ENCODE measurements around the gene WFS1. TPM values are rescaled to one million over a fixed set of nuclear protein-coding genes. Genes with fewer than 3 reads are reported as not detected.

WFS1 gene
- total RNA-seq, 4 donors from 2014 or later, result 35.9 to 91.3 (median 38.2) TPM

DNA sequence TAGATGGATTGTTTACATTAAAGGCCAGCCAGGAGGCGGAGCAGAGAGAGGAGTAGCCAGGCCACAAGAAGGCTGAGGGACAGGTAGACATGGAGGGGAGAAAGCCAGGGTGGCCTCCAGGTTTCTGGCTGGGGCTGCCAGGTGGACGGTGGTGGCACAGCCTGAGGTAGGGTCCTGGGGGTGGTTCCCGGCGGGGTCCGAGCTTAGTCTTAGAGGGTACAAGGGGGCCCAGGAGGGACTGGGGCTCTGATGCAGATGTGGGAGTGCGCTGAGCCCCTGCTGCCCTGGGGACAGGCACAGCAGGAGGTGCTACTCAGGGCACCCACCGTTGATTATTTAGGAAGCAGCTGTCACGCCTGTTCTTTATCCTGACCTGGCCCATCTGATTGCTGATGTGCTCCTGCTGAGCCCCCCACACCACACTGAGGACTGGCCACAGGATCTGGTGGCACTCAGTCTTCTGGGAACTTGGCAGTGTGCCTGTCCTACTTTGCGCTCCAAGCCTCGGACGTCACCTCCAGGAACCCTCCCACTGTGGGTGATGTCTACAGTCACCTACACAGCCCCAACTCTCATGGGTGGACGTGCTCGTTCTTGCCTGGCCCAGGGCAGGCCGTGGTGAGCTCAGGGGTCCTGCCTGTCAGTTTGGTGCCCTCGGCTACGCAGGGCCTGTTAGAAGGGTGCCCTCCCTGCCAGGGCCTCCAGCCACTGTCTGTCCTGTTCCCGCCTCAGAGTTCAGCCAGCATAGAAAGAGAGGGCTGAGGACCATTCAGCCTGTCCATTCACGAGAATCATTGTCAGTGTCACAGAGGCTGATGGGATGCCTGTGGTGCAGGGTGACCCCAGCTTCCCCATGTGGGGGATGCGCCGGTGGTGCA is 12.0 kb downstream of the WFS1 start:
- ATAC-seq (ENCODE audit: low FRiP score) (no peak), DNase-seq (ENCODE audit: low spot score) (no peak)
- TF ChIP-seq, protein P1, sequence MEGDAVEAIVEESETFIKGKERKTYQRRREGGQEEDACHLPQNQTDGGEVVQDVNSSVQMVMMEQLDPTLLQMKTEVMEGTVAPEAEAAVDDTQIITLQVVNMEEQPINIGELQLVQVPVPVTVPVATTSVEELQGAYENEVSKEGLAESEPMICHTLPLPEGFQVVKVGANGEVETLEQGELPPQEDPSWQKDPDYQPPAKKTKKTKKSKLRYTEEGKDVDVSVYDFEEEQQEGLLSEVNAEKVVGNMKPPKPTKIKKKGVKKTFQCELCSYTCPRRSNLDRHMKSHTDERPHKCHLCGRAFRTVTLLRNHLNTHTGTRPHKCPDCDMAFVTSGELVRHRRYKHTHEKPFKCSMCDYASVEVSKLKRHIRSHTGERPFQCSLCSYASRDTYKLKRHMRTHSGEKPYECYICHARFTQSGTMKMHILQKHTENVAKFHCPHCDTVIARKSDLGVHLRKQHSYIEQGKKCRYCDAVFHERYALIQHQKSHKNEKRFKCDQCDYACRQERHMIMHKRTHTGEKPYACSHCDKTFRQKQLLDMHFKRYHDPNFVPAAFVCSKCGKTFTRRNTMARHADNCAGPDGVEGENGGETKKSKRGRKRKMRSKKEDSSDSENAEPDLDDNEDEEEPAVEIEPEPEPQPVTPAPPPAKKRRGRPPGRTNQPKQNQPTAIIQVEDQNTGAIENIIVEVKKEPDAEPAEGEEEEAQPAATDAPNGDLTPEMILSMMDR (IDR thresholded peaks at IDR 0.05), result no peak

DNA sequence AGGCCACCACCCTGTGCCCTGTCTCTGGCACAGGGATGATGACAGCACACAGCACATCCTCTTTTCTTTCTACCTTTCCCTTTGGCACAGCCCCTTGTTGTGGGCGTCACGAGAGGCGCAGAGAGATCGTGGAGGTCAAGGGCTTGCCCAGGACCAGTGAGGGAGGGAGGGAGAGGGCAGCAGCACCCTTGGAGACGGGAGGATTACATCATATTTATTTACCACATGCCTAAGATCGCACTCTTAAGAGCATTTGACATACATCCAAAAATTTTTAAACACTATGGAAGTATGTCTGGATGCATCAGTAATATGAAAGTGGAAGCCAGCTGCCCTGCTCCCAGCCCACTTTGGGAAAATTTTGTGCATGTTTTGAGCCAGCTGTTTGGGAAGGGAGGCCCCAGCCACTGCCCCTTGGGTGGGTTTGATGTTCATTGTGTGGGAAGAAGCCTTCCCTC is 12.7 kb downstream of the WFS1 start:
- no peak for DNase-seq (ENCODE audit: low spot score)
- no peak for ATAC-seq (ENCODE audit: low FRiP score)
- TF ChIP-seq, protein P1 (IDR thresholded peaks at IDR 0.05), result no peak

GRCh38 chr4:6283282-6283681 is 13.6 kb downstream of the WFS1 start:
- TF ChIP-seq, protein P1 (IDR thresholded peaks at IDR 0.05), result no peak
- no peak for DNase-seq (ENCODE audit: low spot score)
- no peak for ATAC-seq (ENCODE audit: low FRiP score)

GRCh38 chr4:6287017-6287788 is 17.6 kb downstream of the WFS1 start:
- ATAC-seq (ENCODE audit: low FRiP score), result no peak
- no peak for DNase-seq (ENCODE audit: low spot score)
- TF ChIP-seq, protein P1 (IDR thresholded peaks at IDR 0.05), result no peak

DNA sequence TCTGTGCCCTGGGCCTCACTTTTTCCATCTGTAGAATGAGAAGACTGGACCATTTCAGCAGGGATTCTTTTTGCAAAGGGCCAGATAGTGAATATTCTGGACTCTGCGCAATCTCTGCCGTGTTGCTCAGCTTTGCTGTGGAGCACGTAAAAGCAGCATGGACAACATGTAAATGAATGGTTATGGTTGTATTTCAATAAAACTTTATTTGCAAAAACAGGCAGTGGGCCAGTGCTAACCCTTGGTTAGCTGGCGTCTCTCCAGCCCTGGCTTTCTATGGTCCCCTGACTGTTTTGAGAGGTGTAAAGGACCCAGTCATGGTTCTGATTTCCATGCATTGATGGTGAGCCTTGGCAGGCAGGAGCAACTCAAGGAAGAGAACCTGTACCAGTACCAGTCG is 18.7 kb downstream of the WFS1 start:
- no peak for DNase-seq (ENCODE audit: low spot score)
- no peak for ATAC-seq (ENCODE audit: low FRiP score)
- TF ChIP-seq, protein P1 (IDR thresholded peaks at IDR 0.05), result no peak

DNA sequence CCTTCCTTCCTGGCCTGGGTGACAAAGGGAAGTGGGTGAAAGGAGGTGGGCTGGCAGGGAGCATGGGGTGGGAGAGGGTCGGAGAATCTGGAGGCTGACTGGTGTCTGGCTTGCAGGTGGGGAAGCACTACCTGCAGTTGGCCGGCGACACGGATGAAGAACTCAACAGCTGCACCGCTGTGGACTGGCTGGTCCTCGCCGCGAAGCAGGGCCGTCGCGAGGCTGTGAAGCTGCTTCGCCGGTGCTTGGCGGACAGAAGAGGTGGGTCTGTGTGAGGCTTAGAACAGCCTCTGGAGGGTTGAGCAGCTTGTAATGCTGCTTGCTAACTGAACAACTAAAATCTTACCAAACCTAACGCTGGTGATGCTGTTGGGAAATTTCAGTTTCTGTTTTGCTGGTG is 19.2 kb downstream of the WFS1 start:
- ATAC-seq (ENCODE audit: low FRiP score) (no peak), DNase-seq (ENCODE audit: low spot score) (no peak)
- TF ChIP-seq, protein P1 (IDR thresholded peaks at IDR 0.05), result no peak

All from omental fat pad (tissue), 4 donors.